HepG2 (cell line): ENCODE results near the gene NUDT2.
A peak's percentile ranks its signal among the peaks of the same experiment; 100 is the strongest.
"Not testable (repeated sequence)": the region's sequence is repeated elsewhere in the genome, so short reads cannot be mapped to it uniquely, and the experiment has no call there.

Experiments
- CBX5 ChIP-seq: sonication (generic); formaldehyde crosslinking; IDR thresholded peaks from 2 replicates; pipeline ENCODE4 v1.4.0; 2020; ENCODE audit warnings: missing genetic modification reagents, borderline replicate concordance
- KDM1A ChIP-seq: IDR thresholded peaks from 2 replicates; pipeline ENCODE4 v1.6.1; 2016; ENCODE audit warnings: missing compliant biosample characterization
- NKX3-1 ChIP-seq: sonication (generic); formaldehyde crosslinking; IDR thresholded peaks from 2 replicates; pipeline ENCODE4 v1.5.0; 2020; ENCODE audit warnings: missing genetic modification reagents
- POLR2AphosphoS5 ChIP-seq: IDR thresholded peaks from 2 replicates; pipeline ENCODE4 v1.6.1; 2012; ENCODE audit warnings: low read depth, low read length
- RBM22 ChIP-seq: fragments of 200-400 bp; formaldehyde crosslinking; optimal IDR thresholded peaks from 2 replicates; pipeline ENCODE3; 2017; ENCODE audit warnings: mild to moderate bottlenecking, low read length, moderate library complexity
- TF ChIP-seq, protein P1 (sequence below): sonication (generic); formaldehyde crosslinking; IDR thresholded peaks from 2 replicates; pipeline ENCODE4 v1.4.0; 2020; ENCODE audit warnings: missing genetic modification reagents, mild to moderate bottlenecking, borderline replicate concordance
- TF ChIP-seq, protein P2 (sequence below): IDR thresholded peaks from 2 replicates; pipeline ENCODE4 v1.6.1; 2012; ENCODE audit warnings: inconsistent platforms

DNA sequence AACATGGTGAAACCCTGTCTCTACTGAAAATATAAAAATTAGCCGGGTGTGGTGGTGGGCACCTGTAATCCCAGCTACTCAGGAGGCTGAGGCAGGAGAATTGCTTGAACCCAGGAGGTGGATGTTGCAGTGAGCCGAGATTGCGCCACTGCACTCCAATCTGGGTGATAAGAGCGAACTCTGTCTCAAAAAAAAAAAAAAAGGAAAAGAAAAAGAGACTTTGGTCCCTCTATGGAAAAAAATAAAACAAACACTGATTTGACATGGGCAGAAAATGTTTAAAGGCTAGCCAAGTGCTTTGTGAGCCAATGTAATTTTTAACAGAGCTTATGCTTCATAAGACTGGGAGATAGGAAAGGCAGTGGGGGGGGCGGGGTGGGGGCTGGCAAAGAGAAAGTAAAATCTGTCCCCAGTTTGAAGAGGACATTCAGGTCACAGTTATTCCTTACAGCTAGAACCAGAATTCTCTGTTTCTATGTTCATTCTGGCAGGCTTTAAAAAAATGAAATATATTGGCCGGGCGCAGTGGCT lies 22.8 kb downstream of the NUDT2 start:
- not testable (repeated sequence) for TF ChIP-seq POLR2AphosphoS5, RBM22, NKX3-1
- 0 out of 2 replicates have a peak, but pooled peaks have one; percentile 54 for TF ChIP-seq CBX5 (CRISPR knock-in tag)
- TF ChIP-seq, protein P1, sequence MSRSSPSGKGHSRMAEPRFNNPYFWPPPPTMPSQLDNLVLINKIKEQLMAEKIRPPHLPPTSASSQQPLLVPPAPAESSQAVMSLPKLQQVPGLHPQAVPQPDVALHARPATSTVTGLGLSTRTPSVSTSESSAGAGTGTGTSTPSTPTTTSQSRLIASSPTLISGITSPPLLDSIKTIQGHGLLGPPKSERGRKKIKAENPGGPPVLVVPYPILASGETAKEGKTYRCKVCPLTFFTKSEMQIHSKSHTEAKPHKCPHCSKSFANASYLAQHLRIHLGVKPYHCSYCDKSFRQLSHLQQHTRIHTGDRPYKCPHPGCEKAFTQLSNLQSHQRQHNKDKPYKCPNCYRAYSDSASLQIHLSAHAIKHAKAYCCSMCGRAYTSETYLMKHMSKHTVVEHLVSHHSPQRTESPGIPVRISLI (CRISPR knock-in tag) = not testable (repeated sequence)
- TF ChIP-seq KDM1A (CRISPR knock-in tag) = peak; percentile 90; the same call in 1 of the 2 replicates
- TF ChIP-seq, protein P2, sequence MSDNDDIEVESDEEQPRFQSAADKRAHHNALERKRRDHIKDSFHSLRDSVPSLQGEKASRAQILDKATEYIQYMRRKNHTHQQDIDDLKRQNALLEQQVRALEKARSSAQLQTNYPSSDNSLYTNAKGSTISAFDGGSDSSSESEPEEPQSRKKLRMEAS = not testable (repeated sequence)
